Calu3 (cell line): ENCODE data around the gene ZC3H18. TPM values are rescaled to one million over a fixed set of nuclear protein-coding genes. Genes with fewer than 3 reads are reported as not detected.

Experiments used
- BruUV-seq: library from RNA; stranded (reverse); fragments of 400-500 nt; replicated peaks from 2 replicates; lab custom pipeline; 2021; lab: Mats Ljungman, UMichigan
- CTCF ChIA-PET: fragments of 300-600 bp; sonication (Branson Sonifier 250); formaldehyde crosslinking; loops from one replicate; lab custom pipeline; 2022; ENCODE audit warnings: antibody characterized with exemption; lab: Charles Lee
- DNase-seq: peaks from one replicate; pipeline ENCODE4 v3.0.0; 2022
- H3K27ac Mint-ChIP-seq: one replicate; pipeline ENCODE4 v1.8.0; 2022; ENCODE audit warnings: mixed read lengths; ENCODE audit not compliant: unreplicated experiment
- H3K27me3 Mint-ChIP-seq: one replicate; pipeline ENCODE4 v1.8.0; 2022; ENCODE audit warnings: mixed read lengths; ENCODE audit not compliant: unreplicated experiment
- H3K36me3 Mint-ChIP-seq: one replicate; pipeline ENCODE4 v1.8.0; 2022; ENCODE audit warnings: mild to moderate bottlenecking, moderate library complexity, mixed read lengths; ENCODE audit not compliant: insufficient read depth, unreplicated experiment
- H3K4me1 Mint-ChIP-seq: one replicate; pipeline ENCODE4 v1.8.0; 2022; ENCODE audit warnings: mild to moderate bottlenecking, low read depth, mixed read lengths; ENCODE audit not compliant: unreplicated experiment
- H3K4me3 Mint-ChIP-seq: one replicate; pipeline ENCODE4 v1.8.0; 2022; ENCODE audit warnings: mild to moderate bottlenecking, low read depth, moderate library complexity, mixed read lengths; ENCODE audit not compliant: unreplicated experiment
- H3K9me3 Mint-ChIP-seq: one replicate; pipeline ENCODE4 v1.8.0; 2022; ENCODE audit warnings: low read depth, mixed read lengths; ENCODE audit not compliant: unreplicated experiment
- CTCF ChIP-seq: fragments of 200-600 bp; IDR thresholded peaks from one replicate; pipeline ENCODE4 v1.8.0; 2022; ENCODE audit warnings: antibody characterized with exemption; ENCODE audit not compliant: unreplicated experiment
- intact Hi-C: fragments of 100-400 bp; cut with micrococcal nuclease; formaldehyde crosslinking; loops from one replicate; pipeline ENCODE4 v1.10.0; 2022; ENCODE audit not compliant: unreplicated experiment
- total RNA-seq: library from RNA; stranded (reverse); gene quantifications from 2 replicates; pipeline ENCODE4 v1.2.3, GENCODE V29; 2022

Gene ZC3H18
- total RNA-seq, 1 experiment from 2014 or later: 85.7 TPM

GRCh38 chr16:88543230-88543813 lies 26.9 kb upstream of the ZC3H18 start:
- TF ChIP-seq CTCF: no peak
- peaks cover 87% of the 10 kb centered on the region for H3K27me3 Mint-ChIP-seq
- CTCF ChIA-PET: interaction anchor here (0.7 kb wide), 1 partner anchor 458 kb away, joined by 6 read pairs; no protein-coding TSS in a partner anchor
- intact Hi-C loops: no loop called here
- H3K27ac Mint-ChIP-seq: no peak overlapping the region
- H3K9me3 Mint-ChIP-seq: peaks cover 4% of the 10 kb centered on the region
- H3K4me1 Mint-ChIP-seq: no peaks in the 10 kb centered on the region
- DNase-seq: no peak
- H3K4me3 Mint-ChIP-seq: no peak overlapping the region
- BruUV-seq: no TSS peak
- no peaks in the 10 kb centered on the region for H3K36me3 Mint-ChIP-seq

- Mint-ChIP-seq H3K27me3 (peaks cover 86% of the 10 kb centered on the region), H3K9me3 (peaks cover 4% of the 10 kb centered on the region)
- BruUV-seq: no TSS peak
Measured at GRCh38 chr16:88545781-88546180, 24.4 kb upstream of the ZC3H18 start.

GRCh38 chr16:88548131-88548874 lies 21.9 kb upstream of the ZC3H18 start:
- H3K27ac Mint-ChIP-seq: no peak overlapping the region
- no peak for DNase-seq
- H3K4me1 Mint-ChIP-seq: no peaks in the 10 kb centered on the region
- CTCF ChIA-PET: no interaction called here
- peaks cover 4% of the 10 kb centered on the region for H3K9me3 Mint-ChIP-seq
- intact Hi-C loops: no loop called here
- H3K36me3 Mint-ChIP-seq: peaks cover 7% of the 10 kb centered on the region
- no peak overlapping the region for H3K4me3 Mint-ChIP-seq
- H3K27me3 Mint-ChIP-seq: peaks cover 79% of the 10 kb centered on the region
- BruUV-seq: no TSS peak
- no peak for TF ChIP-seq CTCF

More at GRCh38 chr16:88545781-88546180, 24.4 kb upstream of the ZC3H18 start:
- Mint-ChIP-seq H3K36me3 (no peaks in the 10 kb centered on the region), H3K4me3 (no peak overlapping the region), H3K4me1 (no peaks in the 10 kb centered on the region), H3K27ac (no peak overlapping the region)
- intact Hi-C loops: no loop called here
- CTCF ChIA-PET: interaction anchor here (0.6 kb wide), 1 partner anchor 616 kb away, joined by 5 read pairs; no protein-coding TSS in a partner anchor
- no peak for DNase-seq
- TF ChIP-seq CTCF: no peak

- BruUV-seq: no TSS peak
- CTCF ChIA-PET: interaction anchor here (0.6 kb wide), 1 partner anchor 1186 kb away, joined by 3 read pairs; no protein-coding TSS in a partner anchor
- H3K36me3 Mint-ChIP-seq: peaks cover 7% of the 10 kb centered on the region
- H3K27ac Mint-ChIP-seq: no peak overlapping the region
- no peak overlapping the region for H3K4me3 Mint-ChIP-seq
- peaks cover 79% of the 10 kb centered on the region for H3K27me3 Mint-ChIP-seq
- H3K4me1 Mint-ChIP-seq: no peaks in the 10 kb centered on the region
- TF ChIP-seq CTCF: no peak
- no peaks in the 10 kb centered on the region for H3K9me3 Mint-ChIP-seq
- DNase-seq: no peak
- intact Hi-C loops: no loop called here
Measured at GRCh38 chr16:88548985-88549384, 21.2 kb upstream of the ZC3H18 start.
